Ammon's horn (tissue), 1 donor: ENCODE results near the gene CD2.
A peak's percentile ranks its signal among the peaks of the same experiment; 100 is the strongest.
"Not testable (repeated sequence)": the region's sequence is repeated elsewhere in the genome, so short reads cannot be mapped to it uniquely, and the experiment has no call there.

ENCODE experiments used
- DNase-seq: peaks from one replicate; pipeline ENCODE4 v3.0.0-alpha.2; 2016; ENCODE audit warnings: low spot score

Gene CD2

GRCh38 chr1:116731439-116731838 is 22.8 kb upstream of the CD2 start:
- no peak for DNase-seq

DNA sequence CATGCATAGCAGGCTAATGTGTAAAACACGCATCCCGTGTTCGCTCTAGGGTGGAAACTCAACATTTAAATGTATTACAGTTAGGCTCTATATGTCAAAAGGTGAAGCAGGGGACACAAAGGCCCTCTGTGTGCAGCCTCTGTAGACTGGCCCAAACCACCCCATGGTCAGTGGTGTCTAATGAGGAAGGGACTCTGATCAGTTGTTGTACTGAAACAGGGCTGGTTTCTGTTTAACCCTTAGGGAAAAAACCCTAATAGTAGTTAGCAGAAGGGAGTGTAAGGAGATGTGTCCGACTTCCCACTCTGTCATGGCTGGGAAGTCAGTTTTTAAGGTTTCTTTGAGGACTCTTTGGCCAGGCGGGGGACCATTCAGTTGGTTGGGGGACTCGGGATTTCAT is 21.5 kb upstream of the CD2 start:
- DNase-seq = no peak

- DNase-seq = no peak
These were observed 20.5 kb upstream of the CD2 start for GRCh38 chr1:116733476-116734365.

GRCh38 chr1:116735246-116735645 is 19.0 kb upstream of the CD2 start:
- DNase-seq = no peak

GRCh38 chr1:116737020-116737854 is 17.0 kb upstream of the CD2 start:
- peak; percentile 77 for DNase-seq

DNA sequence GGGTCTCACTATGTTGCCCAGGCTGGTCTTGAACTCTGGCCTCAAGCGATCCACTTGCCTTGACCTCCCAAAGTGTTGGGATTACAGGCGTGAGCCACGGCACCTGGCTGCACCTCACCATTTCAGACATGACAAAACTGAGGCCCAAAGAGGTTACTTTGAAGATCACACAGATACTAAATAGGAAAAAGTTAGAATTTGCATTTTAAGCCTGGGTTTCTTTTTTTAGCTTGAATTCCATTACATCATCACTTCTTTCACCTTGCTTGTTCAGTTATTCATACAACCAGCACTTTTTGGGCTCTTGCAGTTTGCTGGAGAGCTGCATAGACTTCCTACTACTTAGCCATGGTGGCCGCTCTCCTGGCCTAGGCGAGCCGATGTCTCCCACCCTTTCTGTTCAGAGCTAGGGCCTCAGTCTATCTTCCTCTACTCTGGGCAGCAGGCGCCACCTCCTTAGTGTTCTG is 16.3 kb upstream of the CD2 start:
- DNase-seq = no peak

DNA sequence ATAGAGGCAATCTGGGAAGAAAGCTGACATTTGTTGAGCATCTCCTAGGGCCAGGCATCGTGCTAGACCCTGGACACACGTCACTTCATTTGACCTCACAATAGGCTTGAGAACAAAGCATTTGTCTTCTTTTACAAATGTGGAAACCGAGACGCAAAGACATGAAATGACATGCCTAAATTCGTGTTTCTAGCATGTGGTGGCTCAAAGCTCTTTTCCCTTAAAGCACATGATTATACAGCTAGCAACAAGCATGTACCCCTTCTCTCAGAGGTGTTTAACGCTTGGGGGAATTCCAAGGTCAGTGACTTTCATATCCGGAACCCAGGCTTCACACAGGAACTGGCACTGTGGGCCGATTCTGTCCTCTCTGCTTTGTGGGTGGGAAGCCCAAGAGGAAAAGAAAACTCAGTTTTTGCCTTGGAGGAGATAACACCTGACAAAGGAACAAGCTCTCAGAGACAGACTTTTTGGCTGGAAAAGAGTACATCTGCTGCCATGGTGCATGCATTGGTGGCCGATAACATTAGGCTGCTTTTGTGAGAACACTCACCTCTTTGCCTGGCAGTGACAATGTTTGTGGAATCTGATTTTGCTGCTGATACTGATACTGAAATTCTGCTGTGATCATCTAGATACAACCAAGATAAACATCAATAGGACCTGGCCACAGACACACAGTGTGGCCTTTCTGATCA is 15.4 kb upstream of the CD2 start:
- DNase-seq = no peak

GRCh38 chr1:116739371-116740012 is 14.7 kb upstream of the CD2 start:
- DNase-seq = no peak

DNA sequence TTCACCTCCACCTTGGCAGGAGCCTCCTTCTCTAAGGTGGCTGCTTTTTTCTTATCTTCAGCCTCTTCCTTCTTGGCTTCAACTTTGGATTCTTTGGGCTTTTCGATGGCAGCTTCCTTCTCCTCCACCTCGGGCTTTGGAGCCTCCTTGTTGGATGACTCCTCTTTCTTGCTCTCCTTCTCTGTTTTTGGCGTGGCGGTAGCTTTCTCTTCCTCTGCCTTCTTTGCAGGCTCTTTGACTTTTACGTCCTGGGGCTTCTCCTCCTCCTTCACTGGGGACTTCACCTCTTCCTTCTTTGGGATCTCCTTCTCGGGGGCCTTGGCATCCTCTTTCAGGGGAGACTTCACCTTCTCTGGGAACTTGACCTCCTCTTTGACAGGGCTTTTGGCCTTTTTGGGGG is 13.9 kb upstream of the CD2 start:
- DNase-seq = no peak

- DNase-seq = no peak
These were observed 13.5 kb upstream of the CD2 start for GRCh38 chr1:116740746-116741145.

- no peak for DNase-seq
These were observed 12.2 kb upstream of the CD2 start for GRCh38 chr1:116741836-116742565.

DNA sequence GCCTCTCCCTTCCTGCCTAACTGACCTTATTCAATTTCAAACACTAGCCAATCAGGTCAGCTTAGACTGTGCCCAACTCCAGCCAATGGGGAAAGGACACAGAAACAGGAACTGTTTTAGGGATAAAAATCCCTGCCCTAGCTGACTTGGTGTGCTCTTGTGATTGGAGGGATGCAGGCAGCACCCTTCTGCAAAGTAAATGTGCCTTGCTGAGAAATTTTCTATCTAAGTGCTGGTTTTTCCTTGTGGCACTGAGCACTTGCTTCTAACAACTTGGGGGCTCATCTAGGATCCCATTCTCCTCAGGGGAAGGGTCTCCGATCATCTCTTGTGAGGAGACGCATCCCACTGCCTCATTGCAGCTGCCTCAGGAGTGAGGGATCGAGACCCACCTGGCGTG is 10.7 kb upstream of the CD2 start:
- no peak for DNase-seq

DNA sequence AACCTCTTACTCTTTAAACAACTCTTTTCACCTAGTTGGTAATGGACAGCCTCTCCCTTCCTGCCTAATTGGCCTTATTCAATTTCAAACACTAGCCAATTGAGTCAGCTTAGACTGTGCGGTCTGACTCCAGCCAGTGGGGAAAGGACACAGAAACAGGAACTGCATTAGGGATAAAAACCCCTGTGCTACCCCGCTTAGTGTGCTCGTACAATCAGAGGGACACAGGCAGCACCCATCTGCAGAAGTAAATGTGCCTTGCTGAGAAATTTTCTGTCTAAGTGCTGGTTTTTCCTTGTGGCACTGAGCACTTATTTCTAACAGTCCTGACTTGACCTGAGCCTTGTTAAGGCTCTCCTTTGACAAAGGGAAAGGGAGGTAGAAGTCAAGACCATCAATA is 6.0 kb upstream of the CD2 start:
- DNase-seq = no peak

- no peak for DNase-seq
These were observed 3.1 kb upstream of the CD2 start for GRCh38 chr1:116751146-116751545.

- no peak for DNase-seq
These were observed 2.6 kb upstream of the CD2 start for GRCh38 chr1:116751621-116752020.

DNA sequence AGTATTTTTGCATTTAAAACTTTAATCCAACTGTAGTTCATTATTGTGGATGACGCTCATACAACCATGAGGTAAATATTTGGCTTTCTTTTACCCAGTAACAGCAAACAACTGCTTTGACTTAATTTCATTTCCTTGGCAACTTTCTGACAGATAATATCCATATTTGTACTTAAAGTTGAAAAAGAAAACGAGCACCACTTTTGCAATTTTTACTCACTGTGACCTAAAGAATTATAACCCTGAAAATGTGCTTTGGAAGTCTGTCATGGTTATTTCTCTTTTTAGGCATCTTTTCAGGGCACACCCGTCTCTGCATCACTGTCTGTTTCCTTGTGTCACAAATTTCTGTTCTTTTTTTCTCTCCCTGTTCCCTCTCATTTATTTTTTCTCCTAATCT is 918 bp upstream of the CD2 start:
- DNase-seq = no peak

- DNase-seq = no peak
These were observed 836 bp downstream of the CD2 start for GRCh38 chr1:116755066-116755465.

DNA sequence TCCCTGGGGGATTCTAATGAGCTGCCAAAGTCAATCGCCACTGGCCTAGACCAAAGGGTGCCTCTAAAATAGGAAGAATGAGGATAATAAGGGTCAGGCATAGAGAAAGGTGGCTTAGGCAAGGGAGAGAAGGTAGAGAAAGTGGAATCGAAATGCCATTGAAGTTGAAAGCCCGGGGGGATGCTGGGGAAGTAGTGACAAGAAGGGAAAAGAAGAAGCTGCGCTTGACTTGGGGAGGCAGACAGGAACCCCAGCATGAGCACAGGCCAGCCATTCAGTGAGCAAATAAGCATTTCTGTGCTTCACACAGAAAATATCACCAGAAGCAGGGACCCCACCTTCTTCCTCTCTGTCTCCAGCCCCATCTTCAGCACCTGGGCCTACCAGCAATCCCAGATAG is 1.5 kb downstream of the CD2 start:
- no peak for DNase-seq

DNA sequence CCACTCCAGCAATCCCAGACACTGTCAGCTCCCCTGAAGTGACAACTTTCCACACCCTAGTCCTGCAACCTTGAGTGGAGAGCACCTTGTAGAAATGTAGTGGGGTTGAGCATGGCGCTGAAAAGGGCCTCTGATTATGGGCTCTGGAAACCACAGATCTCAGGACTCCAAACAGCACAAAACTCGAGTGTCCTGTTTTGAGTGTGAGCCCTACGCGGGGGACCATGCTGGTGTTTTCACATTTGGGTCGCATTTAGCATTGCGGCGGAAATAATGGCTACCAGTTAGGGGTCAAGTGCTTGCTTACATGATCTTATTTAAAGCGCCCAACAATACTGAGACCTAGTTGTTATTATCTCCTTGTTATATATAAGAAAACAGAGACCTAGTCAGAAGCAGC is 1.9 kb downstream of the CD2 start:
- DNase-seq = not testable (repeated sequence)

DNA sequence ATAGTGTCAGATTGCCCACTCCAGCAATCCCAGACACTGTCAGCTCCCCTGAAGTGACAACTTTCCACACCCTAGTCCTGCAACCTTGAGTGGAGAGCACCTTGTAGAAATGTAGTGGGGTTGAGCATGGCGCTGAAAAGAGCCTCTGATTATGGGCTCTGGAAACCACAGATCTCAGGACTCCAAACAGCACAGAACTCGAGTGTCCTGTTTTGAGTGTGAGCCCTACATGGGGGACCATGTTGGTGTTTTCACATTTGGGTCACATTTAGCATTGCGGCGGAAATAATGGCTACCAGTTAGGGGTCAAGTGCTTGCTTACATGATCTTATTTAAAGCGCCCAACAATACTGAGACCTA is 4.2 kb downstream of the CD2 start:
- not testable (repeated sequence) for DNase-seq

DNA sequence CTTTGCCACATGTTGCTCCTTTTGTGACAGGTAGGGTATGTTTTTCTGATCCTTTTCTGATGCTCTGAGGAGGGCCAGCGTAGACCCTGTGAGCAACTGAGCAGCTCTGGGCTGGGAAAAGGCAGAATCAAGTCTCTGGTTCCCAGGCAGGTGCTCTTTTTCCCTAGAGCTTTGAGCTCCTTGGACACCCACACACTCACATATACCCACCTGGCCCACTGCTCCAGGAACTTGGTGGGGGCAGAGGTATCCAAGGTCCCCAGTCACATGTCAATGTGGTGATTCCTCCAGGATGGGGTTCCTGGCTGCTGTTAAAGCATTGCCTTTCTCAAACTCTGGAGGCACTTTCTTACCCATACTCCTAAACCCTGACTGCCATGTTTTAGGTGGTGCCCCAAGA is 5.4 kb downstream of the CD2 start:
- no peak for DNase-seq
